Stimulated activated CD8-positive, alpha-beta memory T cell treated with anti-CD3 and anti-CD28 coated beads, Interleukin-4, amount 100 ng/mL, for 48 hours (primary cell): ENCODE data around the gene RUNX1.

Experiments used
- DNase-seq: peaks from one replicate; pipeline ENCODE4 v3.0.0-alpha.2; 2020

RUNX1 gene

DNA sequence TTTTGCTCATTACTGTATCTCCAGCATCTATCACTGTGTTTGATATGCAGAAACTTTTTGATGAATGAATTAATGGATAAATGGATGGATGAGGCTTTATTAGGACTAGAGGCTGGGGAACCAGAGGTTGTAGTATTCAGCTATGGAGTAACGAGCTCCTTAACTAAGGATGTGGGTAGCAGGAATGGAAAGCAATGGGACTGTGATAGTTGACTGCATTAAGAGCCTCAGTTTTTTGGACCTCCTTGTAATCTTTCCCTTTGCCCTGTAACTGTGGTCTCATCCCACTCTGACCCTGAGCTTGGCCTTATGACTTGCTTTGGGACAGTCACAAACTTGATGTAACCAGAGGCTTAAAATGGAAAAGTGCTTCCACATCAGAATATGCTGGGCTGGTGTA is 9.0 kb upstream of the RUNX1 start:
- DNase-seq = no peak

DNA sequence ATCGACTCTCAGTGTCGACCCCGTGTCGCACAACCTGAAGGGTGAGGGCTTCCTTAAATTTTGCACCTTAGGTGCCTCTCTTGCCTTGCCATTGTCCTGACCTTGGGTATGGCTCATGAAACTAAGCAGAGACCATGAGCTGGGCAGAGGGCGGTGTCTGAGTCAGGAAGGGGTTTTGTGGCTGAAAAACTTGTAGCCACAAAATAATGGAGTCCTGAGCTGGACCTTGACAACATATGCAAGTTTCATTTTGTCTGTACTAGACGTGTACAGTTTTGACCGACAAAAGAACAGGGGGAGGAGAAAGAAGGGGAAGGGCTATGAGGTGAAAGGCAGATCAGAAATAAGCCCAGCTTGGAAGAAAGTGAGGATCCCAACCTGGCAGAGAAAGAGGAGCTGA is 8.3 kb upstream of the RUNX1 start:
- DNase-seq = no peak

DNA sequence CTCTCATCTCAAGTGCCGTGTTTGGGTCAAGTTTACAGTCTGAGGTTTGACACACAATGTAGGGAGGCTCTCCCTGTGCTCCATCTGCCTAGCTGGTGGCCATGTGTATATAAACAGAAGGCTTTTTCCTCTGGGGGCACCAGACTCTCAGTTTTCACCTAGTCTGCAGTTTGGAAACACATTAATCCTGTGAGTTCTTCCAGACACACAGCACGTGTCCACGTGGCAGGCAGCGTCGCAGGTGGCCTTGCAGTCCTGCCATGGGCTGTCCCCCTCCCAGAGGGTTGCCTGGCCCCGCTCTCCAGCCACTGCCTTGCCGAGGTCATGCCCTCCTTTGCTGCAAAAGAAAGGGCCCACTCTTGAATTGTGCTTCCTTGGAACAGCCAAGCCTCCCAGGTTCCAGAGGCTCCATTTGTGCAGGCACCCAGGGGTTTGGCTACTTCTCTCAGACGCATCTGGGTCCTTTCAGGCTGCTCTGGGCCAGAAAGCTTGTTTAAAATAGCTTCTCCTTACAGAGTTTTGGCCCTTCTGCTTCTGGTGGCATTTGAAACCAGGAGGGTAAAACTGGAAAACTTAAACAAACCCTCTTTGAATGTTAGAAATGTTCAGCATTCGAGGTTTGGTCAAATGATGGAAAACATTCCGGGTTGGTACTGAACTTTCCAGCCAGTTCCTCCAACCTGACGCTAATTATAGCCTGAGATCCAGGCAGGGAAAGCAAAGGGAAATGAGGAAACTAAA is 4.4 kb upstream of the RUNX1 start:
- no peak for DNase-seq

DNA sequence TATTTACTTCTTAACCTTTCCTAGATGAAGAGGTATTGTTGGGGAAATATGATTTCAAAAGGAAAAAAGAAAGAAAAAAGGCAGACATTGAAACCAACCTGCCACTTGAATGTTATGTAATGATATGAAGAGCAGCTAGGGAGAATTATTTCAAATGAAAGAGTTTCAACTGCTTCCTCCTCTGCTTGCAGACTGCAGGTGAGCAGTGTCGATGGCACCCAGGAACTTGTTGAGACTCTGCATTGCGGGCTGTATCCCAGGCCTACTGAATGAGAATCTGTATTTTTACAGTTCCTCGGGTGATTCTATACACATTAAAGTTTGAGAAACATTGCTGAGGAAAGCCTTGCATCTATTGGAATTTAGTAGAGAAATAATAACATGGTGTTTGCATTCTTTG is 3.7 kb upstream of the RUNX1 start:
- no peak for DNase-seq

DNA sequence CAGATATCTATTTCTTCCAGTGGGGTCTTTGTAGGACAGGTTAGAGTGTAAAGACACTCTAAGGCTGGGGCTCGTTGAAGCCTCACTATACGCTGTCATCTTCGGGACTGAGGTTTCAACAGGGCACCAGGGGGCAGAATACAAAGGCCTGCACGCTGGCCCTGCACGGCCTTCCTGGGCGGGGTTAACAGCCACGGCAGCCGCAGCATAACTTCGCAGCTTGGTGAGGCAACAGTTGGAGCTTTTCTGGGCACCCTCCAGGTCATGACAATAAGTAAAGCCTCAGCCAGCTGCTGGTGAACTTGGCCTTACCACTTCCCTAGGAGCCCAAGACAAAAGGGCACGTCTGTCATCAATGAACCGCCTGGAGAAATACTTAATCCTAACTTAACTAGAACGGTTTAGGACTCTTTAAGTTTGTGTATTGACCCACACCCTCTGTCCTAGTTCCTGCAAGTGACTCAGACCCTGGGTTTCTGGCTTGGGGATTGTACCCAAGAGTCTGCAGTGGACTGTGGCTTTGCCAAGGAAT is 2.3 kb upstream of the RUNX1 start:
- DNase-seq = peak; percentile 86

DNA sequence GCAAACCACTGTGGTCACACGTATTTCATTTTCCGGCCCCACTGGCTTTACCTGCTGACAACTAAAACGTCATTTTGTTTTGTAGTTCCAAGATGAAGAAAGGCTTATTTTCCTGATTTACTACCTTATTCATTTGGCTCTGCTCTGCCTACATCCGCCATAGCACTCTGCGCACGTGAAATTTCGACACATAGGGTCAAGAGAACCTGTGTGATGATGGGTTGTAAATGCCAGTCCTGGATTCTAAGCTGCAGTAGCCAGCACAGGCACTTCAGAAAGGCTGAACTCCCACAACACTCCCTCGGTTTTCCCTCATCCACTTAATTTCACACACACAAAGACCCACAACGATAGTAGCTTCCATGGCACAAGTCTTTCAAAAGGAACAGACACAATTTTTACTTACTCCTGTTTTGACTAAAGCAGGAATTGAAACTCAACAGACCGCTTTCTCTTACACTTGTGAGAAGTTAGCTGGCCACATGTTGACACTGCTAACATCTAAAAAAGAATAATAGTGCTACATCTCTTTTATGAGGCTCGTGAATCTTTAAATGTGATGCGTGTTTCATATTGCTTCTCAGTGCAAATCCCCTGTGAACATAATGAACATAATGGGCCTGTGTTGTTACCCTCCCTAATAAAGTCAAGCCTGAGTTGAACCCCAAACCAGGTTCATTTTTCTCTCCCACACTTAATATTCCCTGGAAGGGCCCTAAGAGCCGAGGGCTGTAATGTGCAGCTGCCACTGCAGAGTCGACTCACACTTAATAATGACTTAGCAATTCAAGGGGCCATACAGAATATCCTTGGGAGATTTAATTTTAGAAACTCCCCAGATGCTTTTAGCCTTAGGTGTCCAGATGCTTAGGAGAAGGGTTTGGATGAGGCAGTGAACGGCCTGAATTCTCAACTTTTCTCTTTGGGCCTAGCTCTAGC is 1.5 kb upstream of the RUNX1 start:
- DNase-seq = peak; percentile 38

DNA sequence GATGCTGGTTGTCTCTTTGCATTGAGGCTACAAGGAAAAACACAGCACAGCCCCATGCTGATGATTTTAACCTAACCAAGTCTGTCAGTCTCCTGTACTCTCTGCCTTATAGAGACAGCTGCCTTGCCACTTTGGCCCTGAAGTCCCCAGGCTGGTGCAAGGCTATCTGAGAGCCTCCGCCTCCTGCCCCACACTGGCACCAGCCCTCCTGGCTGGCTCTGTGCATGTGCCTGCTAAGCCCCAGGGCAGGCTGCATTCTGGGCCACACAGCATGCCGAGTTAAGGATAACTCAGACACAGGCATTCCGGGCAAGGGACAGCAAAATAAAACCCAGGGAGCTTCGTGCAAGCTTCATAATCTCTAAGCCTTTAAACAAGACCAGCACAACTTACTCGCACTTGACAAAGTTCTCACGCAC is 910 bp downstream of the RUNX1 start:
- DNase-seq = no peak

DNA sequence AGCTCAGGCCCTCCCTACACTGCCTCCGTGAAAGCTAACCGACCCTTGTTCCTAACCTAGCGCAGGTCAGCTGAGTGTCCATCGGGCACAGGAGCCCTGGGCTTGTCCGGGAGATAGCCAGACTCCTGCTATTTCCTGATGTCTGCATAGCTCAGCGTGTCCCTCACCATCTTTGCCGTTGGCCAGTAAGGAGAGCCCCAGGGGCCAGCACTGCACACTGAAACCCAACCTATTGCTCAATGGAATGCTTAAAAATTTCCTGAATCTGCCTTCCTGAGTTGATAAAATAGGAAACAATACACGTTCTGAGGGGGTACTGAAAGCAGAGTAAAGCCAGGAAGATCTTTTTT is 2.2 kb downstream of the RUNX1 start:
- no peak for DNase-seq

DNA sequence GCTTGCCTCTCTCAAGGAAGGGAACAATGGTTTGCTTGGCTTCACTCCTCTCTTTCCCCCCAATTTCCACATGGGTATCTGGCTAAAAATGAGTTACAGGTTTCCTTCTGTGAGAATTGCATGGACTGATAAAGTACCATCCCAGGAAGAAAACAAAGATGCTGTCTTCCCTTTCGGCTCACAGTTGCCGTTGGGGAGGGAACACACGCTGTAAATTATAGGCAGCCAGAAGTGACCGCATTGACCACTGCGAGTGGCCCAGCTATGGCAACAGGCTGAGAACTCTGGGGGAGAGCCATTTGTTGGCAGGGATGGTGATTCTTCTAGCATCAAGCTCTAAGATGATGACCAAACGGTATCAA is 2.9 kb downstream of the RUNX1 start:
- no peak for DNase-seq

DNA sequence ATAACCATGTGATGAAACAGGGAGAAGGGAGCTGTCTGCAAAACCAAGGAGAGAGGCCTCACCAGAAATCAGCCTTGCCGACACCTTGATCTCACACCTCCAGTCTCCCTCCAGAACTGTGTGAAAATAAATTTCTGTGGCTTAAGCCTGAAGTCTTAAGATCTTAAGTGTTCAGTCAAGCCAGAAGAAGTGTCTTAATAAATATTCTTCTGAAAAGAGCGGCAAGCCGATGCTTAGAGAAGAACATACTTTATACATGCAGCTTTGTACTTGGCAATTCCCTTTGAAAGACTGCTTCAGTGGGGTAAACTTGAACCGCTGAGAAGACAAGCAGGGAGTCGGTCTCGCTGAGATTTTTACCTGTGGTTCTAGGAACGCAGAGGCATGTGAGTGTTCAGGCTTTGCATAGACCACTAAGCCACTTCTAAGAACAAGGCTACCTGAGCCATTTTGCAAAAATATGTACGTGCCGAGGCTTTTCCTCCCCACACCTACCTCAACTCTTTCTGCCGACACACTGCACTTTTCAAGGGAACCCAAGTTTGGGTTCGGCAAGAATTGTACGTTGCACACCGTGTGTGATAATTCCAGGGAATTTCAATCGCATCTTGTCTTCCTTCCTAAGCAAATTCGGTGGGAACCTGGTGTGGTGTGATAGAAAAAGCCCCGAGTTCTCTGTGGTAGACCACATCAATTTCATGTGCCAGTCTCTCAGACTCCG is 3.4 kb downstream of the RUNX1 start:
- no peak for DNase-seq

DNA sequence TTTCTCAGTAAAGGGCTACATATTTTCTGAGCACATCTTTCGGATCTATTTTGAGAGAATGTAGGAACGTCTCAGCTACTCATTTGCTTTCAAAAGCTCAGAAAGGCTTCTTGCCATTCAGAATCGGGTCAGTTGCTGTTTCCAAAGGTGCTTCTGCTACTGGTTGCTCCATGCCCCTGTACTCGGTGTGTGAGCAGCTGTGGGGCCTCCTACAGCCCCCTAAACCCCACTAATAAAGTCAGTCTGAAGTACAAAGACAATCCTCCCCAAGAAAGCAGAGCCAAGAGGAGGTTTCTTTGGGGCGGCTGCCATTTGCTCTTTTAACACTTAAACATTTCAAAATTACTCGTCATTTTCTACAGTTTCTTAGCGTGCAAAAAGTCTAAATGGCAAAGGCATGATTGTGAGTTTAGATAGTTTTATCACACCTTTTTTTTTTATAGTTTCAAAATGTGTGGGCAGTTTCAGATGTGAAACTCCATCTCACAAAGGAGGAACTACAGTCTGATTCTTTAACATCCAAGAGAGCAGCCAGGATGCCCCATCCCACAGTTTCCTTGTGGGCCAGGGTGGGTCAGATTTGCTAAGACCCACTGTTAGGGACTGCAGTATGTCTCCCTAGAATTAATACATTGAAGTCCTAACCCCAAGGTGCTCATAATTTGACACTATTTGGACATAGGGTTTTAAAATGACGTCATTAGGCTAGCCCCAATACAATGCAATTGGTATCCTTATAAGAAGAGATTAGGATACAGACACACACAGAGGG is 4.1 kb downstream of the RUNX1 start:
- no peak for DNase-seq

DNA sequence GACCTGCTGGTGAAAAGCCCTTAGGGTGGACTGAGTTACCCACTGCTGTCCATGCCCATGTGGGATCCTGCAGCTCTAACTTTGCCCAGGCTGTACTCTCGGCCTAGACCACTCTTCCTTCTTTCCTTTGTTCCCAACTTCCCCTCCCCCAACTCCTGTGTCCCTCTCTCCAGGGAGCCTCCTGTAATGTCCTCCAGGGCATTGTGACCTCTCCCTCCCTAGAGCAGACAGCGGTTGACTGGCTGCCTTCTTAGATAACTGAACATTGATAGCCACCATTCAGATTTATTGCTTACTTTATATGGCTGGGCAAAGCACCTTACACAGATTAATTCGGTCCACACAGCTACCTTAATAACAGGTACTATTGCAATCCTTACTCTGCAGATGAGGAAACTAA is 5.0 kb downstream of the RUNX1 start:
- DNase-seq = no peak

DNA sequence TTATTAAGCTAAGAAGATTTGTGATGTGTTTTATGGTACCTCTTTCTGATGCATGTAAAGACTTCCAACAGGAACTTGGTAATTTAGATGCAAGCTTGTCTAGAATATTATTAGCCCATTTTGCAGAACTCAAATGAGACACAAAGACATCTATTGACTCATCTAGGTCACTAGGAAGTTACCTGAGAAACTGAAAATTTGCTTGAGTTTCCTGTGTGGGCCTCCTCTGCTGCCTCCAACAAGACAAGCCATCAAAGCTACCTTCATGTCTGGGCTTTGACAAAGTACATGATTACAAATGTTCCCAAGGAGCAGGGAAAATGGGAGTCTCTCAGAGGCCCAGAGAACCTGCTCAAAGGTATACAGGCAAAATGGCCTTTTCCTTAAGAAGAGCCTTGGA is 5.6 kb downstream of the RUNX1 start:
- DNase-seq = no peak

DNA sequence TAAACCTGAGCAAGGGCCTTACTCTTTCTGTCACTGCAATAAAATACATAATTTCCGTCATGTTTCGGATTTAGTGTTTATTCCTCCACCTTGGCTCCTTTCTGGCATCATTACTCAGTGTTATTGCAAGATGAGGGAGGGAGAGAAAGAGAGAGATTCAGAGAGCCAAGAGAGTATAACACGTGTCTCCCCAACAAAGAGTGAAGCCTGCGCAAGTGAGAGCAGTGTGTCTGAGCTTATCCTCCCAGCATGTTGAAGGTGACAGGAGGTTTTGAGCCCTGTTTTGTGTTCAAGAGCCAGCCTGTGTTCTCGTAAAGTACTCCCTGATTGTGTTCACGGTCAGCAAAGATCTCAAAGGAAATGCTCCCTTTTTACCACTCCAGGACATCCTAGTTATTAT is 6.3 kb downstream of the RUNX1 start:
- DNase-seq = no peak

DNA sequence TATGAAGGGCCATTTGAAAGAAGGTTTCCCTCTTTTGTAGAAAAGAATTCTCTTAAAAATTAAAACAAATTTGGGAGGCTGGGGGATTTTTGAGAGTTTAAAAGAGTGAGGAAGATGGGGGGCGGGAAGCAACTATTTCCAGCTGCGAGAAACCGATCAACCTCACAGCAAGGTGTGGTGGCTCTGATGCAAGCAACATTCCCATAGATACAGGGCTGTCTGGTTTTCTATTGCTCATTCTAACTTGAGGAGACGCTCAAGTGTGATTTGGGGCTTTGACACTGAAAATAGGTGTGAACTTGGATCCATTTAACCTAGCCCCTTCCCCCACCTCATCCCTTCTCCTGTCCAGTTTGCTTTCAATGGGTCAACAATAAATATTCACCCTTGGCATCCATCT is 7.2 kb downstream of the RUNX1 start:
- no peak for DNase-seq

DNA sequence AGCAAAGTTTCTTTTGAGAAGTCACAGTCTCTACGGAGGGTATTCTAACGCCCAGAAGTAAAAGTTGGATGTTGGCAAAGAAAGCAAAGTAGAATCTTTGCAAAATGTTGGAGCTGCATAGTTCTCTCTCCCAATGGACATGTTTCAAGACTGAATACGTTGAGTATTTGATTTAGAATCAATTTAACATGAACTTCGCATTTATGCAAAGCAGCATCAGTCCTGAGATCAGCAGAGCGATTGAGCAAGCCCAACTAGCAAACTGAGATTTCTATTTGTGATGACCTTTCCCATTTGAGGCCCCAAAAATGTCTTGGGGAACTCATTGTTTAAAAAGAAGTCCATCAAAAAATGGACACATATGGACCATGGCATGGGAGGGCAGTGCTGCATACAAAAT is 8.0 kb downstream of the RUNX1 start:
- no peak for DNase-seq

DNA sequence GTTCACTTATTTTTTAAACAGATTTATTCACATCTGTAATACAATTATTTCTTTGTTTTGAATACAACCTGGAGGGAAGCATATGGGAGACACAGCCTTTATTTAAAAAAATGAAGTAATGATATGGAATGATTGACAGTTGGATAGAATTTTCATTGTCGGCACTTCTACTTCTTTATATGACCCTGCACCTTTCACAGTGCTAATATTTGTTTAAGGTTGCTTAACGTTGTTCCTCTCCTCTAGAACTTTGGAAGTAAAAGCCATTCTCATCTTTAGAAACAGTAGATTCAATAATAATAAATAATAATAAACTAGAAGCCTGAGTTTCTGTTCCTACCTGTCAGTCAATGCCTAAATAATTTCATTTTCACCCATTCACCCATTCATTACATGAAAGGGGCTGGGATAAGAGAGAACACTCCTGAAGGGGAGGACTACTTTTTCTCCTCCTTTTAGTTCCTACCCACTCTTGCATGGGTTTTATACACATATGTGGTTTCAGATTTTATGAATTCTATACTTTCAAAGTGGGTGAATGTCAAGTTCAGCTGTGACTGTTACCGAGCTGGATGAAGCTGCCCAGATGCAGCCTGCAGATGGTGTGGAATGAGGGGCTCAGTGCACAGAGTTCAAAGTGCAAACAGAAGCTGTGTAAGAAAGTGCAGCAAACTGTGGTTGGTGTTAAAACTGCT is 9.4 kb downstream of the RUNX1 start:
- DNase-seq = no peak

DNA sequence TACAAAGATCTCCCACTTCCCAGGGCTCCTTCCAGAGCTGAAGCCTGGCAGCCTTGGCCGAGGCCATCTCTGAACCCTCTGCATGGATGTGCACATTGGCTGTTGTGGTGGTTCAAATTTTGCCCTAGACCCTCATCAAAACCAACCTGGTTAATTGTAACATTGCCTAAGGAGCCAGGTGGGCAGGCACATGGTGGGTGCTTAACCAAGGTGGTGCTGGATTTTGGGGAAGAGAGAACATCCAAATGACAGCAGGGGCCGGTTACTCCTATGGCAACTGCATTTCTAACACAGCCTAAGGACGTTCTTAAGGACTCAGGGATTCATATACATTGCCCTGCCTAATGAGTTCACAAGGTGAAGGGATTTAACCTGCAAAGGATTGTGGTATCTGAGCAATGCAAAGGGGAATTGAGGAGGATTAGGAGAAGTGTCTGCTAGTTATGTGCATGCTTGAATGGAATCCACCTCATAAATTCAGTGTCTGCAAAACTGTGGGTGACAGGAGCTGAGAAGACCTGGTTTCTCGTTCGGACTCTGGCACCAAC is 10.3 kb downstream of the RUNX1 start:
- DNase-seq = no peak

DNA sequence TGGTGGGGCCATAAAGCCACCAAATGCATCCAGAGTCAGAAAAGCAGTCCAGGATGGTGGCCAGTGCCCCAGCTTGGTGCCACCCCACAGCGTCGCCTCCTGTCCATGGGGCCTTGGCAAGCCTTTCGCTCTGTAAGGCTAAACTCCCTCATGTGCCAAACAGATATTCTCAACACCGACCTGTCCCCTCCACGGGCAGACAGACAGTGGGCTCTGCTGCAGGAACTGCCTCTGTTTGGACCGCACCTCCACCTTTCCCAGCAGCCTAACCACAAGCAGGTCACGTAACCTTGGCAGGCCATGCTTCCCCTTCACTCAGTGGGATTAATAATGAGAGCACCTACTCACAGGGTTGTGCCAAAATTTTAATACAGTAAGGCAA is 11.7 kb downstream of the RUNX1 start:
- no peak for DNase-seq

DNA sequence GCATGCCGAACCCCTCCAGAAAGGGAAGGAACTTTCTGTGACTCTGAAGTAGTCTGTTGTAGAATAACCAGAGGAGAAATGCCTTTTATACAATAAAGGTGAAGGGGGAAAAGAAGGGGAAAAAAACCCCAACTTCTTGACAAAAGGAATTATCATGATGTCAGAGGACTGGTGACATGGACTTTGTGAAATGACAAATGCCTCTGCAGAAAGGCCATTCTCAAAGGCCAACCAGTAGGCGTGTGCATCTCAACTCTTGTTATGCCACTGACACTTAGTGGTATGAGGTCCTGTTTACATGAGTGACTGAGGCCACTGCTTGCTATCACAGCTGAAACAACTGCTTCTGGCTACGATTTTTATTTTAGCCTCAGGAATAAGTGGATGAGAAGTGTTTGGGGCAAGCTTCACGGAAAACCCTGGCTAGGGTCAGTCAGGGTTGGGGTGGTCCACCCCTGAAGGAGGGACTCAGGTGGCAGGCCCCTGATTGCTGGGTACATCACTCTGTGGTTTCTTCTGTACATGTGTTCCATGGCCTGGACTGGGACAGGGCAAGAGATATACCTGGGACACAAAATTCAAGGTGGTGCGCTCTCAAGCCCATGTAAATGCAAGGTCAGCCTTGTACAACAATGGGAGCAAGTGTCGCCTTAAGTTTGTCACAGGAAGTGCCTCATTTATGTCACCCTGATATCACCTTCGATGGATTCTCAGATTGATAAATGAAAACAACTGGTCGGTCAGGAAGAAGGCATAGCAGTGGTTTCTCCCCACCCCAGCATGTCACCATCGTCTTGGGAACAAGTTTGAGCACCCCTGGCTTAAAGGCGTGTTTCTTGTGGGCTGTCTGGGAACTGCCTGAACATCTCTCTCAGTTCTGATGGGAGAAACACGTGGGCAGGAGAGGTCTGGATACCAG is 12.4 kb downstream of the RUNX1 start:
- peak; percentile 25 for DNase-seq

DNA sequence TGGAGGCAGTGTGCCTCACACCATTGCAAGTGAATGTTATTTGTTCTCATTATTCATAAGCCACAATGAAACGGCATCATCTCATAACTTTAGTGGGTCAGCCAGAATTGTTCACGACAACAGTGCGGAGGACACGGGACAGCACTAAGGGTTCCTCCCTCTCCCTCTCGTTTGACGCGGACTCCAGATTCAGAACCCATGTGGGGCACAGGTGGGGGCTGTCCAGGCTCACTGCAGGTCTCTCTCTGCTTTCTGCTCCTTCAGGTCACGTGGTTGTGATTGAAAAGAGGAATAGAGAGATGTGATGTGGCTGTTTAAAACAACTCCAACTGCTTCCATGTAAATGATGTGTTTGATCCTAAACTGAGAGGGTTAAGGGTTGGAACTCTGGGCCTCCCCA is 13.5 kb downstream of the RUNX1 start:
- DNase-seq = no peak
